Articular chondrocyte of knee joint (primary cell): ENCODE measurements around the gene HTT-AS. TPM values are rescaled to one million over a fixed set of nuclear protein-coding genes. Genes with fewer than 3 reads are reported as not detected.

Experiments
- small RNA-seq: library from RNA; depleted of rRNA; stranded (forward); fragments of <200 nt; gene quantifications from one replicate; pipeline ENCODE3, GENCODE V24; 2012
- total RNA-seq: library from RNA; depleted of rRNA; stranded (reverse); fragments of >200 nt; gene quantifications from 2 replicates; pipeline ENCODE4 v1.2.3, GENCODE V29; 2012

Gene HTT-AS
- not detected in 2 replicates for total RNA-seq

DNA sequence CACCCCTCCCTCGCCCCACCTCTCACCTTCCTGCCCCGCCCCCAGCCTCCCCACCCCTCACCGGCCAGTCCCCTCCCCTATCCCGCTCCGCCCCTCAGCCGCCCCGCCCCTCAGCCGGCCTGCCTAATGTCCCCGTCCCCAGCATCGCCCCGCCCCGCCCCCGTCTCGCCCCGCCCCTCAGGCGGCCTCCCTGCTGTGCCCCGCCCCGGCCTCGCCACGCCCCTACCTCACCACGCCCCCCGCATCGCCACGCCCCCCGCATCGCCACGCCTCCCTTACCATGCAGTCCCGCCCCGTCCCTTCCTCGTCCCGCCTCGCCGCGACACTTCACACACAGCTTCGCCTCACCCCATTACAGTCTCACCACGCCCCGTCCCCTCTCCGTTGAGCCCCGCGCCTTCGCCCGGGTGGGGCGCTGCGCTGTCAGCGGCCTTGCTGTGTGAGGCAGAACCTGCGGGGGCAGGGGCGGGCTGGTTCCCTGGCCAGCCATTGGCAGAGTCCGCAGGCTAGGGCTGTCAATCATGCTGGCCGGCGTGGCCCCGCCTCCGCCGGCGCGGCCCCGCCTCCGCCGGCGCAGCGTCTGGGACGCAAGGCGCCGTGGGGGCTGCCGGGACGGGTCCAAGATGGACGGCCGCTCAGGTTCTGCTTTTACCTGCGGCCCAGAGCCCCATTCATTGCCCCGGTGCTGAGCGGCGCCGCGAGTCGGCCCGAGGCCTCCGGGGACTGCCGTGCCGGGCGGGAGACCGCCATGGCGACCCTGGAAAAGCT, at the start of gene HTT-AS, which contains the start of gene HTT:
Gene HTT-AS (minus strand): TSS at position 461 of the 768 bp plus-strand sequence.
Gene HTT (plus strand): TSS at position 604 of the 768 bp plus-strand sequence. CDS start 145 bp downstream, at position 749.

Small RNA genes lying within 50 kb of the gene (small RNA-seq; reads per million reads assigned to genes)
- gene RF02134 (not detected), gene RF02135 (not detected), gene RNU6-204P (0.61 reads per million, percentile 20 among the genes with 10 or more reads in this experiment)

Other genes starting within 250 kb of the HTT-AS start
- 189 and 190 TPM in 2 replicates for gene ADD1, start 230.7 kb downstream of the HTT-AS start, total RNA-seq
- gene NOP14, start 111.1 kb downstream of the HTT-AS start, total RNA-seq, result 24.1 and 27.4 TPM in 2 replicates
- gene GRK4, start 111.0 kb downstream of the HTT-AS start, total RNA-seq, result 5.1 and 8.1 TPM in 2 replicates
- gene HTT, start 143 bp upstream of the HTT-AS start, total RNA-seq, result 40.6 and 49.0 TPM in 2 replicates
- gene MSANTD1, start 174.6 kb upstream of the HTT-AS start, total RNA-seq, result 0.65 TPM in 2 replicates
- gene RGS12, start 218.5 kb upstream of the HTT-AS start, total RNA-seq, result 19.5 and 25.7 TPM in 2 replicates